Upper lobe of left lung (tissue), 4 donors: Measurements from ENCODE around the gene PPP1R26.

ENCODE experiments used
- POLR2A ChIP-seq, 4 donors: fragments of 450-650 bp; IDR thresholded peaks; one replicate each; pipeline ENCODE4 v1.5.1; 2016 to 2017; ENCODE audit warnings: antibody characterized with exemption in 4 of 4, mild to moderate bottlenecking in 2 of 4
- TF ChIP-seq, protein P1 (sequence below), 6 experiments: fragments of 450-650 bp in 4 of 6; fragments of 200-600 bp in 2 of 6; sonication (generic) in 2 of 6; IDR thresholded peaks; one replicate each; pipeline ENCODE4 v1.5.1; 2016 to 2019; ENCODE audit warnings: antibody characterized with exemption in 6 of 6

DNA sequence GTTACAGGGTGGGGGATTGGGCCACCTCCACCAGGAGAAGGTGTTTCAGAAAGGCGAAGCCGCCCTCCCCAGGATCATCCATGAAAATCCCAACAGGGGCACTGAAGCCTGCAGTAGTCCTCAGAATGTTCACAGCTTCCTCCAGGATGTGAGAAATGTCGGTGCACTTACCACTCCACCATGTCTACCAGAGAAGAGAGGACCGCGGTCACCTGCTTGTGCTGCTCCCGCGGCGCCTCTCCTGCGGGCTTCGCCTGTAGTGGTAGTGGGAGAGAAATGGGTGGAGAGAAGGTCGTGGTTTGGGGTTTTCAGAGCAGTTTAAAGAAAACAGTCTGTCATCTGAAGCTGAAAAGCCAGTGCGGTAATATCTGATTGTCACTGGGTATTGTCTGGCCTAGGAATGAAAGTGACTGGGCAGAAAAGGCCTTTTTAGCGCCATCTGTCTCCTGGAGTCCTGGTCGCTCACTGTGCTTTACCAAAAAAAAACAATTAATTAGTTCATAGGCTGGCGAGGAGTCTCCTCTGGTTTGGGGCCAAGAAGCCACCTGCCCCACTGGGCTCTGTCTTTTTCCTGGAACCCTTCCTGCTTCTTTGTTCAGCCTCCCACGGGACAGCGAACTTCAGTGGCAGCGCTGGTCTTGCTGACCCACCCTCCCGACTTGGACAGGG lies 23.0 kb upstream of the PPP1R26 start:
- TF ChIP-seq POLR2A (IDR thresholded peaks at IDR 0.05): no peak
- TF ChIP-seq, protein P1, sequence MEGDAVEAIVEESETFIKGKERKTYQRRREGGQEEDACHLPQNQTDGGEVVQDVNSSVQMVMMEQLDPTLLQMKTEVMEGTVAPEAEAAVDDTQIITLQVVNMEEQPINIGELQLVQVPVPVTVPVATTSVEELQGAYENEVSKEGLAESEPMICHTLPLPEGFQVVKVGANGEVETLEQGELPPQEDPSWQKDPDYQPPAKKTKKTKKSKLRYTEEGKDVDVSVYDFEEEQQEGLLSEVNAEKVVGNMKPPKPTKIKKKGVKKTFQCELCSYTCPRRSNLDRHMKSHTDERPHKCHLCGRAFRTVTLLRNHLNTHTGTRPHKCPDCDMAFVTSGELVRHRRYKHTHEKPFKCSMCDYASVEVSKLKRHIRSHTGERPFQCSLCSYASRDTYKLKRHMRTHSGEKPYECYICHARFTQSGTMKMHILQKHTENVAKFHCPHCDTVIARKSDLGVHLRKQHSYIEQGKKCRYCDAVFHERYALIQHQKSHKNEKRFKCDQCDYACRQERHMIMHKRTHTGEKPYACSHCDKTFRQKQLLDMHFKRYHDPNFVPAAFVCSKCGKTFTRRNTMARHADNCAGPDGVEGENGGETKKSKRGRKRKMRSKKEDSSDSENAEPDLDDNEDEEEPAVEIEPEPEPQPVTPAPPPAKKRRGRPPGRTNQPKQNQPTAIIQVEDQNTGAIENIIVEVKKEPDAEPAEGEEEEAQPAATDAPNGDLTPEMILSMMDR (IDR thresholded peaks at IDR 0.05): no peak
